ENCODE results near the gene EML6. TPM values are rescaled to one million over a fixed set of nuclear protein-coding genes. Genes with fewer than 3 reads are reported as not detected.

The EML6 gene
- total RNA-seq, 4 donors from 2014 or later = 2.3 to 15.1 (median 4.1) TPM

DNA sequence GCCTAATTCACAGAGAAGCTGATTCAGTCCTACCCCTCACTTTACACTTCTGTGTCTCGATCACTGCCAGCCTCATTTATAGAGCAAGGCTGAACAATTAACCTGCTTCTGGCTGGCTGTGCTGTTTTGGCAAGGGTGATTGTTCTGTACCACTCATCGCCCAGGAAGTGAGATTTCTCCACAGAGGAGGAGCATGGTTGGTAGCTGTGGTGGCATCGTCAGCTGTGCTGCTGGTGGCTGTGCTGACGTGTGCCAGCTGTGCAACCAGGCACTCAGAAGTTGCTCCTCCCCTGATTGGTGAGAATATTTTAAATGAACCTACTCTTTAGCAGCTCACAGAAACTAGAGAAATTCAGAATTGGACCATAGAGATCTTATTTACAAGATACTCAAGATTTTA is 158.3 kb downstream of the EML6 start:
- Histone ChIP-seq H3K36me3 (no peaks in the 10 kb centered on the region), H3K27ac (no peak overlapping the region), H3K27me3 (no peaks in the 10 kb centered on the region), H3K4me1 (no peaks in the 10 kb centered on the region), H3K4me3 (no peak overlapping the region), H3K9me3 (no peaks in the 10 kb centered on the region)
- no peak for DNase-seq (ENCODE audit: low spot score in 2 of 2)
- 72% methylated on average over 4 of the region's 4 CpGs for WGBS
- TF ChIP-seq POLR2AphosphoS5 (IDR thresholded peaks at IDR 0.05) (no peak), CTCF (IDR thresholded peaks at IDR 0.05) (no peak), EP300 (IDR thresholded peaks at IDR 0.05) (no peak)

GRCh38 chr2:54885891-54886290 is 162.4 kb downstream of the EML6 start:
- TF ChIP-seq POLR2AphosphoS5 (IDR thresholded peaks at IDR 0.05) (no peak), CTCF (IDR thresholded peaks at IDR 0.05) (no peak), POLR2A (IDR thresholded peaks at IDR 0.05) (no peak), EP300 (IDR thresholded peaks at IDR 0.05) (no peak)
- Histone ChIP-seq H3K4me1 (no peaks in the 10 kb centered on the region), H3K36me3 (no peaks in the 10 kb centered on the region), H3K27ac (no peak overlapping the region), H3K27me3 (no peaks in the 10 kb centered on the region), H3K4me3 (no peak overlapping the region), H3K9me3 (no peaks in the 10 kb centered on the region)
- no peak for DNase-seq (ENCODE audit: low spot score in 2 of 2)
- 87% methylated on average over 3 of the region's 3 CpGs for WGBS

DNA sequence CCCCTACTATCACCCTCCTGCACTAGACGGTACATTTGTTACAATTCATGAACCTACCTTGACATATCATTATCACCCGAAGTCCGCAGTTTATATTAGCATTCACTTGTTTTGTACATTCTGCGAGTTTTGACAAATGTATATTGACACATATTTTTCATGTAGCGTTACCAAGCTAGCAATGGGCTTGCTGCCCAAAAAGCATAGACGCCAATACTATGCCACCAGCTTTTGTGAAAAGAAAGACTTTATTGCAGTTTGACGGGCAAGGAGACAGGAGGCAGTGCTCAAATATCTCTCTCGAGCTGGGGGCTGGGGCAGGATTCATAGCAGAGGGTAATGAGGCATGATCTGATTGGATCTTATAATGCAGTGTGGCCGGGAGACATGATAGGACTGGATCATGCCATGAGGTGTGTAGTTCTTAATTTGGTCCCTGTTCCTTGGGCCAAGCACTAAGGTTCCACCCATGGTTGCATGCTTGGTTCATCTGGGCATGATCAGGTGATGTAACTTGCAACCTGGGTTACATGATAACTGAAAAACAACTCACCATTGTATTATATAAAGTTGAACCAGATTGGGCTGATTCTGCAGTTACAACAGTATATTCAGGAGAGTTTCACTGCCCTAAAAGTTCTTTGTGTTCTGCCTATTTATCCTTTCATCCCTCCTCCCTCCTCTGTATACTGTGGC is 164.5 kb downstream of the EML6 start:
- no peaks in the 10 kb centered on the region for H3K36me3 ChIP-seq
- no peak for DNase-seq (ENCODE audit: low spot score in 2 of 2)
- H3K9me3 ChIP-seq = no peaks in the 10 kb centered on the region
- 88% methylated on average over 9 of the region's 9 CpGs for WGBS
- no peaks in the 10 kb centered on the region for H3K4me1 ChIP-seq
- H3K27ac ChIP-seq = no peak overlapping the region
- TF ChIP-seq POLR2A (IDR thresholded peaks at IDR 0.05) = no peak
- TF ChIP-seq CTCF (IDR thresholded peaks at IDR 0.05) = no peak
- TF ChIP-seq POLR2AphosphoS5 (IDR thresholded peaks at IDR 0.05) = no peak
- TF ChIP-seq EP300 (IDR thresholded peaks at IDR 0.05) = no peak
- no peak overlapping the region for H3K4me3 ChIP-seq
- H3K27me3 ChIP-seq = no peaks in the 10 kb centered on the region

GRCh38 chr2:54889053-54889452 is 165.6 kb downstream of the EML6 start:
- Histone ChIP-seq H3K36me3 (no peaks in the 10 kb centered on the region), H3K27me3 (no peaks in the 10 kb centered on the region), H3K27ac (no peak overlapping the region), H3K9me3 (no peaks in the 10 kb centered on the region), H3K4me3 (no peak overlapping the region), H3K4me1 (no peaks in the 10 kb centered on the region)
- DNase-seq (ENCODE audit: low spot score in 2 of 2) = no peak
- 89% methylated on average over 2 of the region's 2 CpGs for WGBS
- TF ChIP-seq CTCF (IDR thresholded peaks at IDR 0.05) = no peak
- no peak for TF ChIP-seq POLR2AphosphoS5 (IDR thresholded peaks at IDR 0.05)
- no peak for TF ChIP-seq POLR2A (IDR thresholded peaks at IDR 0.05)
- no peak for TF ChIP-seq EP300 (IDR thresholded peaks at IDR 0.05)

DNA sequence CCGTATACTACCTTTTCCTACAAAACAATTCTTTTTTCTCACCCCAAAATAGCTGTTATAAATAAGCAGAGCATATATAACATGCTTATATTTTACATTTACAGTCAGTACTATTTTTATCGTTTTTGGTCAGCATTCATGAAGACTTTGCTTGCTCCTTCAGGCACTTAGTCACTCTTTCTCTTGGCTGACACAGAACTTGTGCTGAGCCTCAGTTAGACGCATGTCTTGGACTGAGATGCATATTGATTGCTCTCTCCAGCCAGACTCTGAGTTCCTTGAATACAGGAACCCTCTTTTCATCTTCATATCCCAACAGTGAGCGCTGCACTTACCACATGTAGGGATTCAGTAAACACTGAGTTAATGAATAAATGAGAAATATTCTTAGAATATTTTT is 168.4 kb downstream of the EML6 start:
- WGBS = 49% methylated on average over 4 of the region's 4 CpGs
- TF ChIP-seq POLR2AphosphoS5 (IDR thresholded peaks at IDR 0.05) = no peak
- TF ChIP-seq EP300 (IDR thresholded peaks at IDR 0.05) = no peak
- no peak for TF ChIP-seq CTCF (IDR thresholded peaks at IDR 0.05)
- no peak for TF ChIP-seq POLR2A (IDR thresholded peaks at IDR 0.05)
- H3K36me3 ChIP-seq = no peaks in the 10 kb centered on the region

More for the DNA sequence above, 168.4 kb downstream of the EML6 start:
- no peaks in the 10 kb centered on the region for H3K27me3 ChIP-seq
- H3K4me3 ChIP-seq = no peak overlapping the region
- no peak overlapping the region for H3K27ac ChIP-seq
- no peak for DNase-seq (ENCODE audit: low spot score in 2 of 2)
- no peaks in the 10 kb centered on the region for H3K4me1 ChIP-seq
- no peaks in the 10 kb centered on the region for H3K9me3 ChIP-seq
